Endothelial cell of umbilical vein (primary cell): Measurements from ENCODE around the gene ABHD17A. TPM values are rescaled to one million over a fixed set of nuclear protein-coding genes. Genes with fewer than 3 reads are reported as not detected.

ENCODE experiments used
- BruUV-seq: library from RNA; stranded (reverse); fragments of 400-500 nt; replicated peaks from 2 replicates; lab custom pipeline; 2021; lab: Mats Ljungman, UMichigan
- CTCF ChIA-PET: fragments of 300-600, 350-600 bp; sonication (Branson Sonifier 250); formaldehyde crosslinking; loops from one replicate; lab custom pipeline; 2021; ENCODE audit warnings: antibody characterized with exemption, inconsistent platforms; lab: Charles Lee
- POLR2A ChIA-PET: fragments of 300-600, 350-600 bp; sonication (Branson Sonifier 250); formaldehyde crosslinking; loops from one replicate; lab custom pipeline; 2021; ENCODE audit warnings: antibody characterized with exemption, inconsistent platforms; lab: Charles Lee
- DNase-seq: peaks from one replicate; pipeline ENCODE4 v3.0.0-alpha.2; 2011; ENCODE audit warnings: low read depth, low spot score
- FAIRE-seq: peaks from 2 replicates; lab custom pipeline; 2011; peaks lifted over from hg19 to GRCh38; lab: Jason Lieb, UNC
- H2AFZ ChIP-seq: 2 replicates; pipeline ENCODE4 v1.6.0; 2012; ENCODE audit warnings: low read depth, low read length, control low read depth, inconsistent platforms
- H3K27ac ChIP-seq: 2 replicates; pipeline ENCODE4 v1.5.1; 2011; ENCODE audit warnings: low read depth, mild to moderate bottlenecking, control low read depth, low read length, moderate library complexity; ENCODE audit not compliant: insufficient read depth
- H3K27me3 ChIP-seq, 2 experiments: 2 replicates each; pipeline versions ENCODE4 v1.6.0 to v1.6.1; 2011; ENCODE audit warnings: low read length in 2 of 2, mixed read lengths in 1 of 2; ENCODE audit not compliant: control insufficient read depth in 2 of 2, insufficient read depth in 2 of 2
- H3K36me3 ChIP-seq, 2 experiments: 2 replicates in 1 of 2; 3 replicates in 1 of 2; pipeline ENCODE4 v1.5.1; 2011; ENCODE audit warnings: low read length in 2 of 2, mild to moderate bottlenecking in 1 of 2, moderate library complexity in 1 of 2; ENCODE audit not compliant: control insufficient read depth in 2 of 2, insufficient read depth in 2 of 2; ENCODE audit errors: extremely low read depth in 1 of 2
- H3K4me1 ChIP-seq: 3 replicates; pipeline ENCODE4 v1.5.1; 2011; ENCODE audit warnings: mild to moderate bottlenecking, low read length; ENCODE audit not compliant: control insufficient read depth, insufficient read depth; ENCODE audit errors: extremely low read depth
- H3K4me2 ChIP-seq: 2 replicates; pipeline ENCODE4 v1.6.1; 2011; ENCODE audit warnings: low read length, control low read depth, mixed read lengths; ENCODE audit not compliant: insufficient read depth
- H3K4me3 ChIP-seq, 3 experiments: fragments of 200-600 bp in 1 of 3; sonication (generic), shearing (Covaris generic) in 1 of 3; replicated peaks in 1 of 3; 2 replicates each; pipeline ENCODE4 v1.5.1; 2011 to 2016; ENCODE audit warnings: control low read depth in 3 of 3, low read length in 3 of 3, mild to moderate bottlenecking in 2 of 3, inconsistent platforms in 1 of 3, low read depth in 1 of 3, moderate library complexity in 1 of 3; ENCODE audit not compliant: insufficient read depth in 1 of 3
- H3K79me2 ChIP-seq: 2 replicates; pipeline ENCODE4 v1.6.0; 2012; ENCODE audit warnings: low read length, inconsistent platforms; ENCODE audit not compliant: control insufficient read depth, insufficient read depth
- H3K9ac ChIP-seq: replicated peaks from 2 replicates; pipeline ENCODE3; 2011; ENCODE audit warnings: low read length, control low read depth; ENCODE audit not compliant: insufficient read depth; ENCODE audit errors: extremely low read depth
- H3K9me1 ChIP-seq: replicated peaks from 3 replicates; pipeline ENCODE4 v1.6.0; 2011; ENCODE audit warnings: mild to moderate bottlenecking, low read length; ENCODE audit not compliant: control insufficient read depth, insufficient read depth; ENCODE audit errors: extremely low read depth
- H3K9me3 ChIP-seq: replicated peaks from 2 replicates; pipeline ENCODE4 v1.5.1; 2012; ENCODE audit warnings: low read length, inconsistent platforms; ENCODE audit not compliant: control insufficient read depth, insufficient read depth
- H4K20me1 ChIP-seq: replicated peaks from 2 replicates; pipeline ENCODE3; 2011; ENCODE audit warnings: mild to moderate bottlenecking, low read length; ENCODE audit not compliant: control insufficient read depth, insufficient read depth; ENCODE audit errors: extremely low read depth
- EZH2 ChIP-seq: IDR thresholded peaks from 2 replicates; pipeline ENCODE4 v1.6.1; 2012; ENCODE audit warnings: borderline replicate concordance, low read depth, mild to moderate bottlenecking, moderate library complexity, low read length, inconsistent platforms; ENCODE audit not compliant: severe bottlenecking
- FOS ChIP-seq: IDR thresholded peaks from 2 replicates; pipeline ENCODE4 v1.6.1; 2011; ENCODE audit warnings: mild to moderate bottlenecking, low read length, moderate library complexity, borderline replicate concordance; ENCODE audit not compliant: insufficient read depth
- GATA2 ChIP-seq: IDR thresholded peaks from 2 replicates; pipeline ENCODE4 v1.7.0; 2011; ENCODE audit warnings: low read depth, mild to moderate bottlenecking, moderate library complexity, mixed read lengths, low read length; ENCODE audit not compliant: insufficient read length, insufficient read depth
- JUN ChIP-seq: IDR thresholded peaks from 2 replicates; pipeline ENCODE4 v1.6.1; 2011; ENCODE audit warnings: borderline replicate concordance, low read depth; ENCODE audit not compliant: insufficient read length, insufficient read depth
- MYC ChIP-seq: IDR thresholded peaks from one replicate; pipeline ENCODE4 v1.6.1; 2011; ENCODE audit warnings: mild to moderate bottlenecking, low read depth, low read length
- POLR2A ChIP-seq: IDR thresholded peaks from 2 replicates; pipeline ENCODE4 v1.6.1; 2012; ENCODE audit warnings: low read depth, mild to moderate bottlenecking, control low read depth, low read length
- POLR2AphosphoS5 ChIP-seq: IDR thresholded peaks from 2 replicates; pipeline ENCODE4 v1.6.1; 2012; ENCODE audit warnings: low read depth, mild to moderate bottlenecking, control low read depth, low read length, moderate library complexity; ENCODE audit not compliant: insufficient read depth
- dilution Hi-C: fragments of 300-500 bp; cut with MboI; formaldehyde crosslinking; loops from one replicate; pipeline ENCODE4 v1.15.0; 2019; ENCODE audit warnings: low sequenced_read_pairs; ENCODE audit not compliant: extremely low pct_ligation_motif_present
- intact Hi-C: fragments of 100-400 bp; cut with micrococcal nuclease; formaldehyde crosslinking; loops from one replicate; pipeline ENCODE4 v1.10.0; 2022
- polyA plus RNA-seq, 4 experiments: library from polyadenylated mRNA; depleted of rRNA in 3 of 4; stranded (reverse) in 3 of 4; unstranded in 1 of 4; fragments of >200 nt; gene quantifications; 2 replicates each; pipeline versions ENCODE4 v1.2.1 to v1.2.3, GENCODE V29; 2011 to 2012; ENCODE audit warnings: missing spikeins in 1 of 4
- total RNA-seq: library from RNA; stranded (reverse); gene quantifications from 2 replicates; pipeline ENCODE4 v1.2.3, GENCODE V29; 2021
- TF ChIP-seq, protein P1 (sequence below): IDR thresholded peaks from 2 replicates; pipeline ENCODE4 v1.6.1; 2011; ENCODE audit not compliant: insufficient read depth, insufficient read length
- TF ChIP-seq, protein P2 (sequence below), 2 donors: IDR thresholded peaks; 1 replicate in 1 of 2; 2 replicates in 1 of 2; pipeline ENCODE4 v1.5.1; 2011; ENCODE audit warnings: low read length in 2 of 2, mild to moderate bottlenecking in 2 of 2, moderate library complexity in 2 of 2, control low read depth in 1 of 2, inconsistent platforms in 1 of 2, low read depth in 1 of 2; ENCODE audit not compliant: insufficient read depth in 1 of 2; ENCODE audit errors: extremely low read depth in 1 of 2

ABHD17A gene
- total and polyA plus RNA-seq, 2 donors (not counting 3 experiments of a cell fraction or from before 2014, with no cell fraction given) = 89.8 to 143 TPM

- H3K27me3 ChIP-seq = no peaks in the 10 kb centered on the region
- H3K27ac ChIP-seq = peak overlapping the region; percentile 52
- no peaks in the 10 kb centered on the region for H4K20me1 ChIP-seq
- H3K4me2 ChIP-seq = peak overlapping the region; percentile 45
- TF ChIP-seq EZH2 (no peak), FOS (no peak), POLR2A (peak; percentile 17), JUN (no peak), MYC (no peak)
- TF ChIP-seq, protein P1, sequence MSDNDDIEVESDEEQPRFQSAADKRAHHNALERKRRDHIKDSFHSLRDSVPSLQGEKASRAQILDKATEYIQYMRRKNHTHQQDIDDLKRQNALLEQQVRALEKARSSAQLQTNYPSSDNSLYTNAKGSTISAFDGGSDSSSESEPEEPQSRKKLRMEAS = no peak
- peak overlapping the region; percentile 10 for H3K9ac ChIP-seq
- peak overlapping the region in 2 of 3 experiments; percentile 8 to 17 for H3K4me3 ChIP-seq
- FAIRE-seq (peak; percentile 98), DNase-seq (peak; percentile 76)
- BruUV-seq = no TSS peak
- peaks cover 83% of the 10 kb centered on the region for H3K79me2 ChIP-seq
- ChIA-PET POLR2A (interaction anchor here (0.6 kb wide), 1 partner anchor 1200 kb away, joined by 3 read pairs; no protein-coding TSS in a partner anchor), CTCF (interaction anchor here (0.5 to 2.1 kb wide), 4 partner anchors 8 to 65 kb away, joined by 3 to 14 read pairs (median 4); no protein-coding TSS in a partner anchor)
- H3K4me1 ChIP-seq = peaks cover 51% of the 10 kb centered on the region
- no peaks in the 10 kb centered on the region for H3K36me3 ChIP-seq
- dilution Hi-C loops = no loop called here
- no peaks in the 10 kb centered on the region for H3K9me3 ChIP-seq
- H2AFZ ChIP-seq = no peak overlapping the region
- H3K9me1 ChIP-seq = no peaks in the 10 kb centered on the region
- intact Hi-C loops = no loop called here
These were observed 28.3 kb downstream of the ABHD17A start for GRCh38 chr19:1856698-1857603.

GRCh38 chr19:1856345-1856697 lies 29.0 kb downstream of the ABHD17A start:
- Histone ChIP-seq H3K36me3 (no peaks in the 10 kb centered on the region), H3K79me2 (peaks cover 77% of the 10 kb centered on the region), H3K9me1 (no peaks in the 10 kb centered on the region), H3K9me3 (no peaks in the 10 kb centered on the region), H3K27me3 (no peaks in the 10 kb centered on the region), H3K9ac (no peak overlapping the region), H4K20me1 (no peaks in the 10 kb centered on the region), H3K27ac (peak overlapping the region; percentile 30), H3K4me1 (peaks cover 46% of the 10 kb centered on the region), H3K4me2 (peak overlapping the region; percentile 45), H2AFZ (no peak overlapping the region), H3K4me3 (peak overlapping the region in 1 of 3 experiments; percentile 11)
- TF ChIP-seq GATA2 (no peak), POLR2AphosphoS5 (no peak), EZH2 (no peak), POLR2A (no peak)
- TF ChIP-seq, protein P2, sequence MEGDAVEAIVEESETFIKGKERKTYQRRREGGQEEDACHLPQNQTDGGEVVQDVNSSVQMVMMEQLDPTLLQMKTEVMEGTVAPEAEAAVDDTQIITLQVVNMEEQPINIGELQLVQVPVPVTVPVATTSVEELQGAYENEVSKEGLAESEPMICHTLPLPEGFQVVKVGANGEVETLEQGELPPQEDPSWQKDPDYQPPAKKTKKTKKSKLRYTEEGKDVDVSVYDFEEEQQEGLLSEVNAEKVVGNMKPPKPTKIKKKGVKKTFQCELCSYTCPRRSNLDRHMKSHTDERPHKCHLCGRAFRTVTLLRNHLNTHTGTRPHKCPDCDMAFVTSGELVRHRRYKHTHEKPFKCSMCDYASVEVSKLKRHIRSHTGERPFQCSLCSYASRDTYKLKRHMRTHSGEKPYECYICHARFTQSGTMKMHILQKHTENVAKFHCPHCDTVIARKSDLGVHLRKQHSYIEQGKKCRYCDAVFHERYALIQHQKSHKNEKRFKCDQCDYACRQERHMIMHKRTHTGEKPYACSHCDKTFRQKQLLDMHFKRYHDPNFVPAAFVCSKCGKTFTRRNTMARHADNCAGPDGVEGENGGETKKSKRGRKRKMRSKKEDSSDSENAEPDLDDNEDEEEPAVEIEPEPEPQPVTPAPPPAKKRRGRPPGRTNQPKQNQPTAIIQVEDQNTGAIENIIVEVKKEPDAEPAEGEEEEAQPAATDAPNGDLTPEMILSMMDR (IDR thresholded peaks at IDR 0.05; ENCODE audit: extremely low read depth in 1 of 2, insufficient read depth in 1 of 2, low read depth in 1 of 2, low read length in 2 of 2) = no peak
- TF ChIP-seq, protein P1 = no peak
- DNase-seq (no peak), FAIRE-seq (no peak)
- dilution Hi-C loops (no loop called here), intact Hi-C loops (no loop called here)
- POLR2A ChIA-PET = interaction anchor here (0.6 kb wide), 1 partner anchor 1200 kb away, joined by 3 read pairs; no protein-coding TSS in a partner anchor
- CTCF ChIA-PET = interaction anchor here (2.1 kb wide), 1 partner anchor 18 kb away, joined by 14 read pairs; no protein-coding TSS in a partner anchor
- BruUV-seq = no TSS peak
